Activated naive CD4-positive, alpha-beta T cell (primary cell): ENCODE measurements around the gene OR14J1.
"Not testable (repeated sequence)": the region's sequence is repeated elsewhere in the genome, so short reads cannot be mapped to it uniquely, and the experiment has no call there.

Experiments
- DNase-seq, 4 experiments: peaks; one replicate each; lab custom pipeline; 2025; lab: John Stamatoyannopoulos, UW

Gene OR14J1, protein sequence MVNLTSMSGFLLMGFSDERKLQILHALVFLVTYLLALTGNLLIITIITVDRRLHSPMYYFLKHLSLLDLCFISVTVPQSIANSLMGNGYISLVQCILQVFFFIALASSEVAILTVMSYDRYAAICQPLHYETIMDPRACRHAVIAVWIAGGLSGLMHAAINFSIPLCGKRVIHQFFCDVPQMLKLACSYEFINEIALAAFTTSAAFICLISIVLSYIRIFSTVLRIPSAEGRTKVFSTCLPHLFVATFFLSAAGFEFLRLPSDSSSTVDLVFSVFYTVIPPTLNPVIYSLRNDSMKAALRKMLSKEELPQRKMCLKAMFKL

GRCh38 chr6:29301316-29301715, at the start of gene OR14J1:
Gene OR14J1 (plus strand): TSS chr6:29301701. CDS start chr6:29306690, 4,989 bp downstream.
- DNase-seq, result no peak

DNA sequence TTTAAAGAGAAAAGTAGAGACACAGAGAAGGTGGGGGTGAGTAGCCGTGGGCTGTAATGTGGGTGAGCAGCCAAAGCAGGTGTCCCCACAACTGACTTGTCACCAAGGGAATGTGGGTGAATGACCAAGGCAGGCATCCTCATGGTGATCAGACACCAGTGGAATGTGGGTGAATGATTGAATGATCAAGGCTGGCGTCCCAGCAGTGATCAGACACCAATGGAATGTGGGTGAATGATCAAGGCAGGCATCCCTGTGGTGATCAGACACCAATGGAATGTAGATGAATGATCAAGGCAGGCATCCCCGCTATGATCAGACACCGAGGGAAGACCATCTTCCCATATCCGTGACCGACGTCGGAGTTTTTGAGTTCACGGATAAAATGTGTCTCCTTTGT, 49.8 kb upstream of the OR14J1 start:
- no peak for DNase-seq

GRCh38 chr6:29255530-29255929, 46.0 kb upstream of the OR14J1 start:
- DNase-seq, result no peak

- no peak for DNase-seq
Measured at GRCh38 chr6:29259721-29260120, 41.8 kb upstream of the OR14J1 start.

DNA sequence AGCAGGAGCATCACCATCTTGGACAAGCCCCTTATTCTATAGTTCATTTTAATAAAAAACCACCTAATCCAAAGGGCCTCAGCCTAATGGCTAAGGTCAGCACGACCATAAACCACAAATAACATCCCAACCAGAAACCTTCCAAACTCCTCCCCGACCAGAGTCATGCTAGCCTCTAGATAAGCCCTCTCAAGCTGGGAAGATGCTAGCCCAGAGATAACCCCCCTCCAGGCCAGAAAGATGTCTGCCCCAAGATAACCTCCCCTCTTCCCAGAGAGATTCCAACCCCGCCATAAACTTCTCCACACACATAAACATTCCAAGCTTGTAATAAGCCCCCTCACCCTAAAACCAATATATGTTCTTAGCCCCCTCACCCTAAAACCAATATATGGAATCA, 38.5 kb upstream of the OR14J1 start:
- no peak for DNase-seq

- no peak for DNase-seq
Measured at GRCh38 chr6:29294499-29294914, 7.0 kb upstream of the OR14J1 start.

- DNase-seq, result no peak
Measured at GRCh38 chr6:29295181-29295585, 6.3 kb upstream of the OR14J1 start.

GRCh38 chr6:29295623-29296022, 5.9 kb upstream of the OR14J1 start:
- DNase-seq, result no peak

GRCh38 chr6:29319931-29320330, 18.4 kb downstream of the OR14J1 start:
- no peak for DNase-seq

- DNase-seq, result not testable (repeated sequence)
Measured at GRCh38 chr6:29323332-29323731, 21.8 kb downstream of the OR14J1 start.

GRCh38 chr6:29325777-29326176, 24.3 kb downstream of the OR14J1 start:
- no peak for DNase-seq

GRCh38 chr6:29332676-29333075, 31.2 kb downstream of the OR14J1 start:
- DNase-seq, result no peak

DNA sequence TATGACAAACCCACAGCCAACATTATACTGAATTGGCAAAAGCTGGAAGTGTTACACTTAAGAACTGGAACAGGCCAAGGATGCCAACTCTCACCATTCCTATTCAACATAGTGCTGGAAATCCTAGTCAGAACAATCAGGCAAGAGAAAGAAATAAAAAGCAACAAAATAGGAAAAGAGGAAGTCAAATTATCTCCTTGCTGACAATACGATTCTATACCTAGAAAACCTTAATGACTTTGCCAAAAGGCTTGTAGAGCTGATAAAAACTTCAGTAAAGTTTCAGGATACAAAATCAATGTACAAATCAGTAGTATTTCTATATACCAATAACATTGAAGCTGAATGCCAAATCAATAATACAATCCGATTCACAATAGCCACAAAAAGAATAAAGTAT, 34.8 kb downstream of the OR14J1 start:
- DNase-seq, result no peak

- DNase-seq, result no peak
Measured at GRCh38 chr6:29345380-29345779, 43.9 kb downstream of the OR14J1 start.

DNA sequence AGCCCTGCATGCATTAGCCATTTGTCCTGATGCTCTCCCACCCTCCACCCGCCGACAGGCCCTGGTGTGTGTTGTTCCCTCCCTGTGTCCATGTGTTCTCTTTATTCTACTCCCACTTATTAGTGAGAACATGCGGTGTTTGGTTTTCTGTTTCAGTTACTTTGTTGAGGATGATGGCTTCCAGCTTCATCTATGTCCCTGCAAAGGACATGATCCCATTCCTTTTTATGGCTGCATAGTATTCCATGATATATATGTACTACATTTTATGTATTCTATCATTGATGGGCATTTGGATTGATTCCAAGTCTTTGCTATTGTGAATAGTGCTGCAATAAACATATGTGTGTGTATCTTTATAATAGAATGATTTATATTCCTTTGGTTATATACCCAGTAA, 47.8 kb downstream of the OR14J1 start:
- not testable (repeated sequence) for DNase-seq

DNA sequence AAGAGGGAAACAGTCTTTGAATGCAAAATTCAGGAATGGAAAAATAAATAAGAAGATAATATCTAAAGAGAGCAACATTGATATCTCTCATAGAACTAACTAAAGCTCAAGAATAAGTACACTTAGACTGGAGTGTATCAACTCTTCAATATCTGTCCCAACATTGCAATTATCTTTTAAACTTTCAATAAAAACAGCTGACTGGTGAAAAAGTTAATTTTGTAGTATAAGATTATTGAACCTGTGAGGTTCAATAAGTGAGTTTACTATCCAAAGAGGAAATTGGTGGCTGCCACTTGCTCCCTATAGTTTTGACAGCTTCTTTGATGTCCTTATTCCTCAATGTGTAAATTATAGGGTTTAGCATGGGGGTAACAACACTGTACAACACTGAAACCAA, 53.5 kb downstream of the OR14J1 start:
- no peak for DNase-seq

- no peak for DNase-seq
Measured at GRCh38 chr6:29355603-29356002, 54.1 kb downstream of the OR14J1 start.
